GM21515 (cell line): ENCODE measurements around the gene SRGAP3.

Source experiments
- ATAC-seq: cut with Tn5 transposase; IDR thresholded peaks from one replicate; pipeline ENCODE4 v1.9.1; 2021; ENCODE audit not compliant: unreplicated experiment

Gene SRGAP3

GRCh38 chr3:9064850-9065249, 184.6 kb downstream of the SRGAP3 start:
- ATAC-seq: no peak

DNA sequence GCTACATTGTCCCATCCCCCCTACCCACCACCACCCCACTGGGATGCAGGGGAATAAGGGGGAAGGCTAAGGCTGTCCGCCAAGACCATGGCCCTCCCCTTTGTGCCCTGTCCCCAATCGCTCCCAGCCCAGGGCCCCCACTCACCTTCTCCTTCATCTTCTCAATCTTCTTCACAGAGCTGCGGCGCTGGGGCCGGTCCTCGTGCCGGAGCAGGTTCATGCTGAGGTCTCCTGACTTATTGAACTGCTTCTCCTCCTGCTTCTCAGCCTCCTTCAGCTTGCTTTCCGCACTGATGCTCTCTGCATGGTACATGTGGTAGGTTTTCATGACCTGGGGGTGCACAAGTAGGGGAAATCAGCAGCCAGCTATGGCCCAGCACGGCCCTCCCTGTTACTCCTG, 185.2 kb downstream of the SRGAP3 start:
- no peak for ATAC-seq

DNA sequence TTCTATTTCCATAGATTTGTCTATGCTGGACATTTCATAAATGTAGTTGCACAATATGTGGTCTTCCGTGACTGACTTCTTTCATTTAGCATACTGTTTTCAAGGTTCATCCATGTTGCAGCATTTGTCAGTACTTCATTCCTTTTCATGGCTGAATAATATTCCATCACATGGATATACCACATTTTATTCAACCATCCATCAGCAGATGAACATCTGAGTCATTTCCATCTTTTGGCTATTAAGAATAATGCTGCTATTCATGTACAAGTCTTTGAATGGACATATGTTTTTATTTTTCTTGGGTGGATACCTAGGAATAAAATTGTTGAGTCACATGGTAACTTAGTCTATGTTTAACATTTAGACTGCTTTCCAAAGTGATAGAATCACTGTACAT, 186.9 kb downstream of the SRGAP3 start:
- ATAC-seq: no peak

DNA sequence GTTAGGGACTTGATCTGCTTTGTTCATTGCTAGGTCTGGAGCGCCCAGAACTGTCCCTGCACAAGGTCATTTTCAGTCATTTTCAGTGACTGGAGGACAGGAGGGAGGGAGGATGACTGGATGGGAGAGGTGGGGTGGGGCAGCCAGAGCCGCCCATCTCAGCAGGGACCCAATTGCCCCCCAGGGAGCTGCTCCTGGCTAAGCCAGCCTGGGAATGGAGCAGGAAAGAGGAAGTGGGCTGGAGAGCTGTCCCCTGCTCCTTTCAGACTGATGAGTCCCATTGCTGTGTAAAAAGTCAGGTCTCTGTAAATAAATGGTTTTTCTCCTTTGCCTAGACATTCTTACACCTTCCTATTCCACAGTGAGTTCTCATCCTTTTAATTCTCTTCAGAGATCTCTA, 187.8 kb downstream of the SRGAP3 start:
- ATAC-seq: no peak

- ATAC-seq: no peak
Observed at GRCh38 chr3:9059489-9060400, 189.7 kb downstream of the SRGAP3 start.

GRCh38 chr3:9056581-9056980, 192.9 kb downstream of the SRGAP3 start:
- no peak for ATAC-seq

GRCh38 chr3:9047452-9048346, 201.7 kb downstream of the SRGAP3 start:
- no peak for ATAC-seq

- no peak for ATAC-seq
Observed at GRCh38 chr3:9045371-9045770, 204.1 kb downstream of the SRGAP3 start.

- no peak for ATAC-seq
Observed at GRCh38 chr3:9043063-9043462, 206.4 kb downstream of the SRGAP3 start.

DNA sequence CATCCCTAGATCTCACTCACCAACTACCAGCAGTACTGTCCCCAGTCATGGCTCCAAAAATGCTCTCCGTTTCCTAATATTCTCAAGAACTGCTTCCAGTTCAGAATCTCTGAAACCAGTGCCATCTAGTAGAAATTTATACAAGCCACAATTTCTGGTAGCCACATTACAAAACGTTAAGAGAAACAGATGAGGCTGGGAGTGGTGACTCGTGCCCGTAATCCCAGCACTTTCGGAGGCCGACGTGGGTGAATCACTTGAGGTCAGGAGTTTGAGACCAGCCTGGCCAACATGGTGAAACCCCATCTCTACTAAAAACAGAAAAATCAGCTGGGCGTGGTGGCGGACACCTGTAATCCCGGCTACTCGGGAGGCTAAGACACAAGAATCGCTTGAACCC, 207.8 kb downstream of the SRGAP3 start:
- no peak for ATAC-seq

- ATAC-seq: no peak
Observed at GRCh38 chr3:9040996-9041395, 208.4 kb downstream of the SRGAP3 start.

GRCh38 chr3:9037144-9037711, 212.2 kb downstream of the SRGAP3 start:
- ATAC-seq: no peak

DNA sequence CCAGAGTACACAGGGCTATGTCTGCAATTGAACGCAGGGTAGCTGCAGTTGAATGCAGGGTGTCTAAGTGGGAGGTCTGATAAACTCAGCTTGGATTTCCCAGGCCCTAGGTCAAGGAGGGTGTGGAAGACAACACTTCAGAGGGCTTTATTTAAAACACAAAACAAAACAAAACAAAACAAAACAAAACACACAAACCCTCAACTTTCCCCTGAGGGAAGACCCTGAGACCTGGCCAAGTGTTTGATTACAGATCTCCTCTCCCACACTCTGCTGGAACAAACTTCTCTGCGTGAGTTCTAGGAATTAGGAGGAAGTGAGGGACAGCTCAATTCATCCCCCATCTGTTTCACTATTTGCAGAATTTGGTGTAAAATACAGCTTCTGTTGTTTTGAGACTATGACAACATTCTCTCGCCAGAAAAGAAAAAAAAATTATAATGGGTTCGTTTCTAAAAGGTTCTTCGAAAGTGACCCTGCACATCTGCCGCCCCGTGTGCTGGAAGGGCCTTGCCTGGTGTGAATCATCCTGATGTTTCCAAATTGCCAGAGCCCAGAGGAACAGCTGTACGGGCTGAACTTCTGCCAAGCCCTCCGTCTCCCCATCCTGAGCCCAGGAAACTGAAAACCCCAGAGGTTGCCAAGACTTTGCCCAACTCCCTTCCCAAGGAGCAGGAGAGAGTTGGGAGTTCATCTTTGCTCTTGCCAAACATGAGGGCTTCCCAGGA, 212.9 kb downstream of the SRGAP3 start:
- no peak for ATAC-seq

GRCh38 chr3:9035961-9036360, 213.5 kb downstream of the SRGAP3 start:
- ATAC-seq: no peak

DNA sequence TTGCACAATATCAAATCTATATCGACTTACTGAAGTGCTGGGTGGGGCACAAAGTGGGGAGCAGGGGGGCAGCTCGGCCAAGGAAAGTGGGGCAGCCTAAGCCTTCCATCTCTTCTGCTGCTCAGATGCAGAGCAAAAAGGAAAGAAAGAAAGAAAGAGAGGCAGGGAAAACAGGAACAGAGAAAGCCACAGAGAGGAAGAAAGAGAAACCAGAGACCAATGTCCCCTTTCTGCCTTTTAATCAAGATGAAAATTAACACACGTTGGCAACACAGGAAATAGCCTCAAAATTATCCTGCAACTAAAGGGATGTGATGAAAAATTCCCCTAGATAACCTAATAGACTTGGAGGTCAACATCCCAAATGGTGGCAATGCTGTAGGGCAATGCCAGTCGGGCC, 214.0 kb downstream of the SRGAP3 start:
- ATAC-seq: no peak

GRCh38 chr3:9033867-9034266, 215.6 kb downstream of the SRGAP3 start:
- ATAC-seq: no peak

- ATAC-seq: no peak
Observed at GRCh38 chr3:9032231-9032777, 217.1 kb downstream of the SRGAP3 start.

DNA sequence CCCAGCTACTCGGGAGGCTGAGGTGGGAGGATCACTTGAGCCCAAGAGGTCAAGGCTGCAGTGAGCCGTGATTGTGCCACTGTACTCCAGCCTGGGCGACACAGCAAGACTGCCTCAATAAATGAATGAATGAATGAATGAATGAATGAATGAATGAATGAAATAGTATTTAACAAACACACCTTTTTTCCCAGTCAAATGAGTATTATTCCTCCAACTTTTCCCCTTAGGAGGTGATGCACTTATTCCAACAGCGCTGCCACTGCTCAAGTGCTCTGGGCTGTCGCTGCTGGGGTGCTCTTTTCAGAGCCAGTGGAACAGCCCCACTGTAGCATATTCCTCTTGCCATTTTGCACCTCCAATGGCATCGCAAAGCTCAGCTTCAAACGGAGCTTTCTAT, 219.4 kb downstream of the SRGAP3 start:
- no peak for ATAC-seq

- no peak for ATAC-seq
Observed at GRCh38 chr3:9028134-9028533, 221.3 kb downstream of the SRGAP3 start.

DNA sequence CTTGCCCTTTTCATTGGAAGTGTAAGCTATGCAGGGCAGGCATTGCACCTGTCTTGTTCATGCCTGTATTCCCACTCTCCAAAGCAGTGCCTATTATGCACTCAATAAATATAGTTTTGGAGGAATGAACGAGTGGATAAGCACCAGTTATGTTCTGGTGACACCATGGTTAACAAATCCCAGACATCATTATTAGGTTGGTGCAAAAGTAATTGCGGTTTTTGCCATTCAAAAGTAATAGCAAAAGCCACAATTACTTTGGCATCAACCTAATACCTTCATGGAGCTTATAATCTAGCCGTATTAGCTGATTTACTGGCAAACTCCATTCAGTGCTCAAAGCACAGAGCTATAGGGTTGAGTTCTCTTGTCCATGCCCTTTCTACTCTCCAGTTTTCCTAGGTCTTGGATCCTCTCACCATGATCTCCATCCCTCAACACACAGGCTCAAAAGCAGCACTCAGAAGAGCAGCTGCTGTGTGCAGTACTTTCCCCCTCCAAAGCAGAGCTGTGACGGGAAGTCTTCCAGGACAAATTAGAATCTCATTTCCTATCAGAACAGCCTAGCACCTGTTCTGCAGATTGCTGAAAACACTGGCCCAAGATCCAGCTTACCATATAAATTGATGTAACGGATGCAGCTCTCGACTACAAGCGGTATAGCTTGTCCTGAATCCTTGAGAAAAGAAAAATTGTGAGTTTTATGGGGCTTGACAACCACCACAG, 223.0 kb downstream of the SRGAP3 start:
- ATAC-seq: no peak
